ENCODE data around the gene SYTL1.

The SYTL1 gene

GRCh38 chr1:27345272-27345671 is 3.5 kb downstream of the SYTL1 start:
- no peak for DNase-seq (ENCODE audit: low spot score)
- in situ Hi-C loops (cut with MboI; ENCODE audit: low sequenced_read_pairs, unreplicated experiment) = no loop called here
- no peak for TF ChIP-seq CTCF (IDR thresholded peaks at IDR 0.05; ENCODE audit: borderline replicate concordance, control extremely low read depth, extremely low read depth, insufficient read depth, missing control alignments)

- in situ Hi-C loops (cut with MboI; ENCODE audit: low sequenced_read_pairs, unreplicated experiment) = no loop called here
- TF ChIP-seq CTCF (IDR thresholded peaks at IDR 0.05; ENCODE audit: borderline replicate concordance, control extremely low read depth, extremely low read depth, insufficient read depth, missing control alignments) = no peak
- DNase-seq (ENCODE audit: low spot score) = no peak
Observed at GRCh38 chr1:27346357-27346756, 4.5 kb downstream of the SYTL1 start.

- in situ Hi-C loops (cut with MboI; ENCODE audit: low sequenced_read_pairs, unreplicated experiment) = no loop called here
- TF ChIP-seq CTCF (IDR thresholded peaks at IDR 0.05; ENCODE audit: borderline replicate concordance, control extremely low read depth, extremely low read depth, insufficient read depth, missing control alignments) = no peak
- DNase-seq (ENCODE audit: low spot score) = no peak
Observed at GRCh38 chr1:27346991-27347624, 5.3 kb downstream of the SYTL1 start.

GRCh38 chr1:27348861-27349783 is 7.3 kb downstream of the SYTL1 start:
- DNase-seq (ENCODE audit: low spot score) = peak; percentile 64
- TF ChIP-seq CTCF (IDR thresholded peaks at IDR 0.05; ENCODE audit: borderline replicate concordance, control extremely low read depth, extremely low read depth, insufficient read depth, missing control alignments) = no peak

GRCh38 chr1:27349784-27350662 is 8.2 kb downstream of the SYTL1 start:
- in situ Hi-C loops (cut with MboI; ENCODE audit: low sequenced_read_pairs, unreplicated experiment) = no loop called here
- no peak for TF ChIP-seq CTCF (IDR thresholded peaks at IDR 0.05; ENCODE audit: borderline replicate concordance, control extremely low read depth, extremely low read depth, insufficient read depth, missing control alignments)
- DNase-seq (ENCODE audit: low spot score) = no peak

More at GRCh38 chr1:27348861-27349783, 7.3 kb downstream of the SYTL1 start:
- in situ Hi-C loops (cut with MboI; ENCODE audit: low sequenced_read_pairs, unreplicated experiment) = no loop called here

All from GM13976 (cell line).